ENCODE data around the gene PPP3CA.

PPP3CA gene

DNA sequence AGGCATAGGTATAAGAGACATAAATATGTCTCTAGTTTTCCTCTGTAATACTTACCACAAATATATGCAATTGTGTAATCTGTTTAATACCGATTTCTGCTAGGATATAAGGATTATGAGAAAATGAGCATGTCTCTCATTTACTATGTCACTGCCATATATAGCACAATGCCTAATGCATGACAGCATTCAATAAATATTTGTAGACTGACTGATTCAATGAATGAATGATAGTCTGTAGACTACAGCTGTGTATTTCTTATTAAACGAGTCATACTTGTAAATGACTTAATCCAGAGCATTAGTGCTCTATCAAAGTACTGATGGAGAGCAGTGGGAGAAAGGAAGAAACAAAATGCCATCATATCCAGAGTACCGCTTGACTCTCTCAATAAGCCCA, 175.6 kb downstream of the PPP3CA start:
- no peak for DNase-seq

DNA sequence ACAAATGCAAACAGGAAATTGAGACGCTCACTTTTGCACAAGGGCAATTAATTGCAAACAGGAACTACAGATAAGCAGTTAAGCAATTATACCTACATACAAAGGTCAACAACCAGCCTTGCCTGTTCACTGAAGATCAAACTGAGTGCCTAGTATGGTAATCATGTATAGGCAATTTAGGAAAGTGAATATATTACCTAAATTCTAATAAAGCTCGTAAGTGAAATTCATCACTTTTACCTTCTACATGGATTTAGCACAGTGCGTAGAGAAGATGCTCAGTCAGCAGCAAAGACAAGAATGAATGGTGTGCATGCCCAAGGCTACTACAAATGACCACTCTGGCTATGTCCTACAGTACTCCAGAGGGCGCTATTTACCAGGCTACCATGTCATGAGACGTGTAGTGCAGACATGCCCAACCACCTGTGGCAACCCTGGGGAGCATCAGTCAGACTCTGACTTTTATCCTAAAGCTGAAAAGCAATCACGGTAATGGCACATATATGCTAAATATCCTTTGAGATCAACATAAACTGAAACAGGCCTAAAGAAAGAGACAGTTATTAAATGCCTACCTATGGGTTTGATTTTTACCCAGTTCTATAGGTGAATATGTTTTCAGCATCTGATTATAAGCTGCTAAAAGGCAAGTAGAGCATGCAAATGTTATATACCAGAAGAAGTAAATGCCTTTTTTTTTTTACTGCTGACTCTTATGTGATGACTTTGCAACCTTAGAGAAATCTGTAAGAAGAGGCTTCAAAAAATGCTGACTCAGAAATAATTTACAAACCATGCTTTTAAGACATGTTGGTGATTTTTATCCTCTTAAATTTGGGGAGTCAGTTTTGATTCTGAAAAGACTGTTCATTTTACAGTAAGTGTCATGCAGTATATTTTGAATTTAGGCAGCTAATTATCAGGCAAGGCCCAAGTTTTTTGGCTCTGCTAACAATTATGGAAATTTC, 178.0 kb downstream of the PPP3CA start:
- DNase-seq: peak; percentile 31

DNA sequence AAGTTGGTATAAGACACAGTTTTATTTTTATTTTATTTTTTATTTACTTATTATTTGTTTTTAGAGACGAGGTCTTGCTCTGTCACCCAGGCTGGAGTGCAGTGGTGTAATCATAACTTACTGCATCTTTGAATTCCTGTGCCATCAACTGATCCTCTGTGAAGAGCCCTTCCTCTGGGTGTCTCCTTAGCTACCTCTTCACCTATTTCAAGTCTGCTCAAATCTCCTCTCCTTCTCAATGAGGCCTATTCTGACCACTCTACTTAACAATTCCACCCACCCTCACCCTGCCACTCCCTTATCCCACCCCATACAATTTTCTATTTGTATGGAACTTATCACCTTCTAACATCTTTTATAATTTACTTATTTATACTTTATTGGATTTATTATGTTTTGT, 183.4 kb downstream of the PPP3CA start:
- DNase-seq: no peak

DNA sequence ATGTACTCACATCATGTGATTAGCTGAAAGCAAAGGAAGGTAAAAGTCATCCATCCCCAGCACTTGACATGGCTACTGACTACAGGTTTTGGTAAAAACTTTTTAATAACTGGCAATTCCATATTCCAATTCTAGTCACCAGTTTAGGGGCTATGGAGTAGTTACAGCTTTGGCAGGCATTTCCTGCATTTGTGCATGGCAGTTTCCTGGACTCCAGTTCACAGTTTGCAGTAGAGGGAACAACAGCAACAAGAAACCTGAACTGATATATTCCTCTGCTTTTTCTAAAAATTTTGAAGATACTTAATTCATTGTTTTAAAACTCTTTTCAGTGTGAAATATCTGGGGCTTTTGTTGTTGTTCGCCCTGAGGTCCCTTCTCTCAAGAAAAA, 184.3 kb downstream of the PPP3CA start:
- DNase-seq: no peak

DNA sequence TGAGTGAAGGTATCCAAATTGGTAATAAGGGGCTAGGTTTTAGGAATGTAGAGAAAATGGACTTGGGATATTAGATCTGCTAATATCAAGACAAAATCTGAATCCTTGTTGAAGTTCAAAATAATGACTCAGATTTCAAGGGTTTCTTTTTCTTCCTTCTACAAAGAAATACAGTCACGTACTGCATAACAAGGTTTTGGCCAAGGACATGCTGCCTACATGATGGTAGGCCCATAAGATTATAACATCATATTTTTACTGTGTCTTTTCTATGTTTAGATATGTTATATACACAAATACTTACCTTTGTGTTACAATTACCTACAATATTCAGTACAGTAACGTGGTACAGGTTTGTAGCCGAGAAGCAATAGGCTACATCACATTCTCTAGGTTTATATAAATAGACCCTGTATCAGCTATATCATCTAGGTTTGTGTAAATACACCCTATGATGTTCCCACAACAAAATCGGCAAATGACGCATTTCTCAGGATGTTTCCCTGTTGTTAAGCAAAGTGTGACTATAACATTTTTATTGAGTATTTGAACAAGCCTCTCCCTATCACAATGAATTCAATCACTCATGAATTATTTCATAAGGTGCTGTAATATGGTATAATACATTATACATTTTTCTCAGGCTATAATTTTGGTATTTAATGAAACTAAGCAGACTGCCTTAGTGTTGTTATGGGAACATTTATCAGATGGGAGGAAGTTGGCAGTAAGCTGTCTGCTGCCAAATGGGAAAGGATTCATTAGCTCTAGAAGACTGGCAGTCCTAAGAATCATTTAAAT, 186.3 kb downstream of the PPP3CA start:
- DNase-seq: no peak

DNA sequence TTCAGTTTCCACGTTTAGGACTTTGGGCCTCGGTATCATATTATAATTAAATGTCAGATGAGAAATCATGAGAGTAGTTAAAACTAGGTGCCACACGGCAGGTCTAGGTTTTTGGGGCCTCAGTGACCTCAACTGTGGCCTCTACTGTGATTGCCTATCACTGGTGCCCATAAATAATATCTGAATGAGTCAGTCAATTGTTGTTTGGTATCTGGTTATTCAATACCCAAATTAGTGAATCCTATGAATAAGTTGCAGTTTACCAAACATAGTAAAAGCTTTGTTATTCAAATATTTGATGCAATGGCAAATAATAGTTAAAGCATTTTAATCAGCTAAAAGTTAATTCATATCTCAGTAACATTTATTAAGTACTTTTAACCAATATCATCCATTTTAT, 188.8 kb downstream of the PPP3CA start:
- DNase-seq: no peak

DNA sequence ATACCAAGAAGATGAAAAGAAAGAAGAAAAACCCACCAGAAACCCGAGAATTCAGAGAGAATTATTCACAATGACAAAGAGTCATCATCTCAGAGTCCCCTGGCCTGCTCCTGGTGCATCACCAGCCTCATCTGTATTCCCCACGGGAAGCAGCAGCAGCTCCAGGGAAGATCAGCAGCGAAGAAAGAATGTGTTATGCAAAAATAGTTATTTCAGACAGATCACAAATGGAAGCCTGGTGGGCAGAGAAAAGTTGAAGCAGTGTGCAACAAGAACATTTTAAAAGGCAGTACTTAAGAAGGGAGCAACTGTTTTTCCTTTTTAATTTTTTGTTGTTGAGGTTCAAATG, 189.2 kb downstream of the PPP3CA start:
- DNase-seq: no peak

DNA sequence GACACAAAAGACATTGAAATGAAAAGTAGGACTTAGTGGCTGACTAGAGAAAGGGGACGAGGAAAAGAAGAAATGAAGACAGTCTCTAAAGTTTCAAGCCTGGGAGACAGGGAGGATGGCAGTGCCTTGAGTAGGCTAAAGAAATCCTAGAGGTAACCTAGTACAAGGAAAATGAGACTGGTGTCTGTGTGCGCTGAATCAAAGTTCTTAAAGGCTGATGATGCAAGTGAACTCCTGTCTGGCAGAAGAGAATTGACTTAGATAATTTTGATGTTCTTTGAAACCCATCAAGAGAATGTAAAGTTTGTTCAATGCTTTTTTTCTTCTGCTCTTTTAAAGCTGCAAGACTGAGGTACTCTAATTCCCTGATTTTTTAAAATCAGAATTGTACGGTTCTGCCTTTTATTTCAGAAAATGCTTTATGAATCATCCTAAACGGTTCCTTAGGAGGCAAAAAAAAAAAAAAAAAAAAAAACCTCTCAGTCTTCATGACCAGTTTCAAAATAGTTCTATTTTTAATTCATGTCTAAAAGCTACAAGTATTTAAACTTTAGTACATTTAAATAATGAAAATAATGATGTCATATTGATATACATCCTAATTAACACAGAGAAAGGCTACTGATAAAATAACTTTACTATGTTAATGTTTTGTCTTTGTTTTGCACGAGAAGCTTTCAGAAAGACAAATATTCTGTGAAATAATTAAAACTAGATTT, 189.8 kb downstream of the PPP3CA start:
- DNase-seq: no peak

DNA sequence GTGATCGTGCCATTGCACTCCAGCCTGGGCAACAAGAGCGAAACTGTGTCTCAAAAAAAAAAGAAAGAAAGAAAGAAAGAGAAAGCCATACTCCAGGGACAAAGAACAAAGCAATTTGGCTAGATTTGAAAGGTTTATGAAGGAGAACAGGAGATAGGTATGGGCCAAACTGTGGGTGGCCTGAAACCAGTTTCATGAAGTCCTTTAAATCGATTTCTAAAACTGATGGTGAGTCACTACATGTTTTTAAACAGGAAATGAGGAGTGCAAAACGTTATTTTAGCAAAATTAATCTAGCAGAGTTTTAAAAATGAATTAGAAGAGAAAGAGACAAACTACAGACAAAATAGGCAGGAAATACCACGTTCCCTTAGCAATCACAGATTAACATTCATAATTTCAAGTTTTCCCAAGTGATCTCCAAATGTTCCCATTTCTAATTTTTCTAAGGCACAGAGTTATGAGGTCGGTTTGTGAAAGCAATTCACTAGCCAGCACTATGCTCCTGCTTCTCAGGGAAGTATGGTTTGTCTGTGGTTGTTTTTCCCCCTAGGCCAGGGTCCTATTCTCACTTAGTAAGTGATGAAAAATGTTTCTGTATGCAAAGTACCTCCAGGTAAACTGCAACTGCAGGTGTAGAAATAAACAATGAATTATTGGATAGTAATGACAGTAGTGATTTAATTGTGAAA, 190.6 kb downstream of the PPP3CA start:
- no peak for DNase-seq

DNA sequence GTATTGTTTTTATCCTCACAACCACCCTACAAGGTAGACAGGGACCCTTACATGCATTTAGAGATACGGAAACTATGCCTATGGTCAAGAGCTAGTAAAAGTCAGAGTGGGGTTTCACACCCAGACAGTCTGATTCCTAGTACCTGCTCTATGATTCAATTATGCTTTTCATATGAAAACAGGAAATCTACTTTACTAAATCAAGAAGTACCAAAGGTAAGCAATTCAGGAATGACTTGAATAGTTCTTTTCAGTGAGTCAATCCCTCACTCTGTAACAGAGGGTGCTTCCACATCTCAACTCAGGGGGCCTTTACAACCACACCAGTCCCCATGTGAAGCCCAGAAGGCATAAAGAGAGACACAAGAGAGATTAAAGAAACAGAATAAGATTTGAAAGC, 191.4 kb downstream of the PPP3CA start:
- no peak for DNase-seq

DNA sequence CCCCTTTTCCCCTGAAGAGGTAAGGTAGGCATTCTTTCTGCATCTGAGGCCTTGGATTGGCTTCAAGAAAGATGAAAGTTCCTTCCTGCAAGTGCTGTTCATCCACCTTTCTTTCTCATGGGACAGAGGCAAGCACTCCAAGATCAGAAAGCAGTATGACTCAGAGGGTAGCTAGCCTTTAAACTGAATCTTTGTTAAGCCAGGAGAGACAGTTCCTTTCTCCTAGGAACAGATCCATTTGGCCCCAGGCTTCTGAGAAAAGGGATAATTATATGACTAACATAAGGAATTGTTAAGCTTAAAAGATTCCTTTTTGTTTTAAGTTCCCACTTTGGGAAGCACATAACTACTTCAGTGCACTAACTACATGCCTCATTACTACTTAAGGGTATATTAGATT, 192.0 kb downstream of the PPP3CA start:
- DNase-seq: no peak

DNA sequence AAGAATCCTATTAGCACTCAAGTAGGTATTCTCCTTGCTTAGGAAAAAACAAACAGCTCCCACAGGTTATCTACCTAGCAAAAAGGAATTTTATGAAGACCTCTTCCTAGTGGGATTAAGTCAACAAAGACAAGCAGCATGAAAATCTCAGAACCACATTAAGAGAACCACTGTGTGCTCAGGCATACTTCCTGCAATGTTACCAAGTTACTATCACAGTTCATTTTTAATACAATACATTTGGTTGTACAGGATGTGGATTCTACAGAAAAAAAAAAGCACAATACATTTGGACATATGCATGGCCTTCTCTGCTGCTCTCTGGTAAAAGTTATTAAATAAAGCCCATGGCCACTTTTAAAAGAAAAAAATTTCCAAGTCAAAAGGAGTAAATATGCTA, 193.7 kb downstream of the PPP3CA start:
- no peak for DNase-seq

DNA sequence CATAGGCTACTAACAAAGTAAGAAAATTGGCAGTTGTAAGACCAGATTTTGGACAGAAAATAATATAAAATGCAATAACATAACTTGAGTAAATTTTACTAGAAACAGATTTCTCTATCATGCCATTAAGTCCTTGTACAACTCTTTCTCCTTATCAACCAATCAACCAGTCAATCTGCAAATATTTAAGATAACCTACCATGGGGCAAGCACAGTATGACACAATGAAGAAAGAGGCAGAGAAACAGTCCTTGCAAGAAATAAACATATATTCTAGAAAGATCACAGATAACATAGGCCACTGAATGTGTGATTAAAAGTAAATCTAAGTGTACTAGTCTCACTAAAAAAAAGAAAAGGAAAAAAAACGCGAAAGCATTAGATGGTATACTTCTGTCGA, 194.8 kb downstream of the PPP3CA start:
- DNase-seq: no peak

DNA sequence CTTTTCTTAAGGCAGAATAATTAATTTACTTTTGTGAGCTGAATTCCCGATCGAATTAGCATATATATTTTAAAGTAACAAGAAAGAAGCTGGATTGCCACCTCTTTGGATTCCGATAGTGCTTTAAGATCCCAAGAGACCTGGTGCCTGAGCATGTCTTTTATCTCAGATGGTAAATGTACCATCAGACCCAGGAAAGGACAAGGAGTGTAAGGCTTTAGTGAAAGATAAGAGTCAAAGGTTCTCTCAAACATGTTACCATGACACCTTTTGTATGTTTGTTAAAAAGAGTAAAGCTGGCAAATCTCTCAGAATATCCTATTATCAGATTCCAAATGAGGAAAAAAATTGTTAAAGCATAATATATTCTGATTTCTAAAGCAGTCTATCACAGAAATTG, 198.8 kb downstream of the PPP3CA start:
- no peak for DNase-seq

DNA sequence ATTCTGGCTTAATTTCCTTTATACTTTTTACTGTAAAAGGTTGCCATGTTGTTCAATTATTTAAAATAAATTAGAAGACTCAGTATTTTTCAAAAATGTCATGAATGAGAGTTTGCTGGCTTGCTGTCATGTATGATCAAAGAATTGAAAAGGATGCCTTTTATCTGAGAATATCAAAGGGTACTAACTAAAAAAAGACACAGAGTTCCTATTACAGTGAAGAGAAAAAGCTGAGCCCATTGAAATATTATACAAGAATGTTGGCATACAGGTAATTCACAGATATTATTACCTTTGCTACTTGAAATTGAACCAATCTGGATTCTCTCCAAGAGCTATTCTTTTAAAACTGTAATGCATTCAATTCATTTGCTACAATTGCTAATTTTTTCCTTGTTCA, 200.0 kb downstream of the PPP3CA start:
- no peak for DNase-seq

DNA sequence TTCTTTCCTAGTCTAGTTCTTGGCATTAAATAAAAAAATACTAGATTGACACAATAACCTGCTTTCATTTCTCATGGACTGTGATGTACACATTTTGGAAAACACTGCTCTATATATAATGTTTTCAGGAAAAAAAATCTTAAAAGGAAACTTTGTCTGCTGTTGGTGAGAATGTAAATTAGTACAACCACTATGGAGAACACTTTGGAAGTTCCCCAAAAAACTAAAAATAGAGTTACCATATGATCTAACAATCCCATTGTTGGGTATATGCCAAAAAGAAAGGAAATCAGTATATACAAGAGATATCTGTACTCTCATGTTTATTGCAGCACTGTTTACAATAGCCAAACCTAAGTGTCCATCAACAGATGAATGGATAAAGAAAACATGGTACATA, 202.3 kb downstream of the PPP3CA start:
- DNase-seq: no peak

DNA sequence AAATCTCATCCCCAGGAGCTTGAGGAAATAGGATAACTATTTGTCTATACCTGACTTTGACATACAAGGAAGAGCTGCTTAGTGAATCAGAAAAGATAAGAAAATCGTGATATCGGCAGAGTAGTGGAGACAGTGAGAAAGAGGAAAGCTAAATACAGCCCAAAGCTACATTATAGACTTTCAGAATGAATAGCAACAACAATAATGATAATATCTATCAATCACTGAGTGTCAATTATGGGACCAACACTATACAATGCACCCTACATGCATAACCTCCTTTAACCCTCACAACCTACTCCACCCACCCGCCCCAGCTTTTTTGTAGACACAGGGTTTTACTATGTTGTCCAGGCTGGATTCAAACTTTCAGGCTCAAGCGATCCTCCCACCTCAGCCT, 205.1 kb downstream of the PPP3CA start:
- DNase-seq: no peak

DNA sequence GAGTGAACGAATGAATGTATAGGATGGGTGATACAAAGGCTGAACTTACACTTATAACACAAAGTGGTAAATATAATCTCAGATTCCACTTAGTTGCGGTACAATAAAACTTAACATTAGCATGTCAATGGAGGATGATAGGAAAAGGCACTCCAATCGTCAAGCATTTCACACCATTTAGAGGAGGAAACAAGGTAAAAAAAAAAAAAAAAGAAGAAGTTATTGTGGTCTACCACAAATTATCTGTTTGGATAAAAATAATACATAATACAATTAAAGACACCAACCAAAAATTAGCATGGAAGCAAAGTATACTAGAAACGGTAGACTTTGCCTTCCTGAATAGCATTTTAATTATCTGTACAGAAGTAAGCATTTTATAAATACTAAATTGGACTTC, 205.5 kb downstream of the PPP3CA start:
- no peak for DNase-seq

DNA sequence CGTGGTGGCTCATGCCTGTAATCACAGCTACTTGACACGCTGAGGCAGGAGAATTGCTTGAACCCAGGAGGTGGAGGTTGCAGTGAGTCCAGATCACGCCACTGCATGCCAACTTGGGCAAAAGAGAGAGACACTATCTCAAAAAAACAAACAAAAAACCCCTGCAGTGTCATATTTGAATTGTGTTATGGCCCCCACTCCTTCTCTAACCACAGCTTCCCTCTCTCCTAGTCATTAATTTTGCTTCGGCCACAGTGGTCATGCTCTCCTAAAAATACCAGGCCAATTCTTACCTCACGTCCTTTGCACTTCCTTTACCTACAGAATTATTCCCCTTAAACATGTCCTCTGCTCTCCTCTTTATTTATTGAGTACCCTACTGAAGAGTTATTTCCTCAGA, 206.1 kb downstream of the PPP3CA start:
- no peak for DNase-seq

DNA sequence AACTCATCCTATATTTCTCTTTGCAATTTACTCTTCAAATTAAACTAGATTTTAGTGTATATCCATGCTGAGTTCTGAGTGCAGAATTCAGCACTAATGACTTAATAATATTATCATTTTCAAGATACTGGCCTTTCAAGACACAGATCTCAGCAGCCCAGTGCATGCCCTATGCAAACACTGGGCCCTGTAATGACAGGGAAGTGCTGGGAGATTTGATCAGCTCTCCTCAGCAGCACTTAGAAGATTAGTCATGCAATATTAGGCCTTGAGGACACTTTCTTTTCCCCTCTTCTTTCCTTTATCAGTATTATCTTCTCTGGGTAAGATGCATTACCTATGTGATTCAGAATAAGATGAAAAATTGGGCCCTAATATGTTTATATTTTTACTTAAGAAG, 207.1 kb downstream of the PPP3CA start:
- no peak for DNase-seq

DNA sequence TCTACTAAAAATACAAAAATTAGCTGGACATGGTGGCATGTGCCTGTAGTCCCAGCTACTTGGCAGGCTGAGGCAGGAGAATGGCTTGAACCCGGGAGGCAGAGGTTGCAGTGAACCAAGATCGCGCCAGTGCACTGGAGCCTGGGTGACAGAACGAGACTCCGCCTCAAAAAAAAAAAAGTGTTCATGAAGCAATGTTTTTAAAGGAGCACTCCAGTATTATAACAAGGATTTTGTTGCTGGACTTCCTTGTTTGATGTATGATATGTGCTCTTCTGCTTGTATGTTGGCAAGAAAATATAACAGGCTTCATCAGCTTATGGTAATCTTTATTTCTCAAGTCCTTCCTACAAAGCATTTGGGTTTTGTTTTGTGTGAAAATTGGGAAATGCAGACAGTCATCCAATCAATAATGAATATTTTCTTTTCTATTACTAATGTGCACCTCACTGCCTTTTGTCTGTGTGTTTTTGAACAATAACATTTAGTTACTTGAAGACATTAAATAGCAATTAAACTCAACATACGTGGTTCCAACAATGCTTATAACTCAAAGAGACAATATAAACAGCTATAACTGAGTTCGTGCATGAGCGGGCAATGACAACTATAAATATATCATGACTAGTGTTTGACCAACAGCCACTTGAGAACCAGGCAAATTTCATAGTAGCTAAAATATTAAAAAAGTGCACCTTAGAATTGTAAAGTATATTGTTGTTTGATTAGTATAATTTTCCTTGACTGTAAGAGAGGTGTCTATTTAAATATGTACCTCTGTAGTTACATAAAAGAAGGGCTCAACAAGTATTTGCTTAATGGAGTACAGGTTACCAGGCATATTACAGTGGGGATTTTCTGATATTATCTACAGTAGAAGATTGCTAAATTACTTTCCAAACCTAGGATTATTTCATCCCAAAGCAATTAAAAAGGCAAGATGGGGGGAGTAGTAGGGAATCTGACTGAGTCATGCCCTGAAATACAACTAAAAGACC, 210.7 kb downstream of the PPP3CA start:
- DNase-seq: no peak

All from right hindlimb (tissue), 1 donor.